Dermis blood vessel endothelial cell (primary cell): ENCODE measurements around the gene SPHK2. TPM values are rescaled to one million over a fixed set of nuclear protein-coding genes. Genes with fewer than 3 reads are reported as not detected.
"Not testable (repeated sequence)": the region's sequence is repeated elsewhere in the genome, so short reads cannot be mapped to it uniquely, and the experiment has no call there.

Experiments
- DNase-seq: peaks from one replicate; pipeline ENCODE4 v3.0.0; 2010
- total RNA-seq: library from RNA; depleted of rRNA; stranded (reverse); fragments of >200 nt; gene quantifications from 2 replicates; pipeline ENCODE4 v1.2.3, GENCODE V29; 2014

SPHK2 gene
- total RNA-seq, 1 donor from 2014 or later: 8.8 TPM

DNA sequence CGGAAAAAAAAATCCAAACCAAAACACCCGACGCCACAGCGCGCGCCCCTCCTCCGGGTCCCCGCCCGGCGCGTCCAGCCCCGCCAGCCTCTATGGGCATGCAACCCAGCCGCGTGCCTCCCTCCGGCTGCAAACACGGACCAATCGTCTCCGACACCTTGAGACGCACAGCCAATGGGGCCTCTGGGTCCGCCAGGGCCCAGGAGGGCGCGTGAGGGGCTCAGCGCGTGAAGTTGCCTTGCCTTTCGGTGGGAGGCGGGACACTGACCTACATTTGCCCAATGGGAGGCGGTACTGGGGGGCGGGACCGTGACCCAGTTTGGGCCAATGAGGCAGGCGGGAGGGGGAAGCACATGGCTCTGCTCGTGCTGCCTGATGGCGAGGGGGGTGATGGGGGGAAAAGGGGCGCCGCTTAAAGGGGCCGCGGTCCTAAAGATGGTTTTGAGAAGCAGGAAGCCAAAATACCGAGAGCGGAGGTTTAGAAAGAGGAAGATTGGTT is 18.2 kb downstream of the SPHK2 start:
- DNase-seq: peak; percentile 98

DNA sequence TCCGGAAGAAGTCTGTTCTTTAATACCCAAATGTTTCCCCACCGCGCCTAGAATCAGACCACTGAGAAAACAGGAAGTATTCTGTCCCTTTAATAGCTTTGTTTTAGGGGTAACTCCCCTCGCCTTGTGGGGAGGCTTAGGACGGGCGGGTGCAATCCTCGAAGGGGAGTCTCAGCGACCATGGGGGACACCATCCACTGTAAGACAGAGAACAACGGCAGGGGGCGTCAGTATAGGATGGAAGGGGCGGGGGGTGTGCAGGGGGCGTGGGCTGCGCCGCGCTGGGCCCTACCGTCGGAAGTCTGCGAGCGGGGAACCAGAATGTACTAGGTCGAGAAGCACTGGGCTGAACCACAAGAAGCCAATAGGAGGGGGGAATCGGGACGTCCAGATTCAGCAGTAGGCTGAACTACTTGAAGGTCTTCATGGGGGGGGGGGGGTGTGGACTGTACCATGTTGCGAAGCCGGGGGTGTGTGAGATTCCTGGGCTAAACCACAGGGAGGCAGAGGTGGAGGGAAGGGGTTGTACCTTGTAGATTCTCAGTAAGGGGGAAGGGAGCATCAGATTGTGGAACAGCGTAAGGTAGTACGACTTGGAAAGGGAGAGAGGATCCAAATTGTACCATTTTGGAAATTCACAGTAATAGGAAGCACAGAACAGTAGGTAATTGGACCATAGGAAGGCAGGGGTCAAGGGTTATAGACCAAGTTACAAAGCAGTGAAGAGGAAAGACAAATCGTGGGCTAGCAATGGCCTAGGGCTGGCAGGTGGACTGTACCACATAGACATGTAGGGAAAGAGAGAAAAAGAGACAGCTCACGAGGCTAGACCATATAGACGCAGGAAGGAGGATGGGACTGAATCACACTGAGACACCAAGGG is 18.9 kb downstream of the SPHK2 start:
- DNase-seq: peak; percentile 96

DNA sequence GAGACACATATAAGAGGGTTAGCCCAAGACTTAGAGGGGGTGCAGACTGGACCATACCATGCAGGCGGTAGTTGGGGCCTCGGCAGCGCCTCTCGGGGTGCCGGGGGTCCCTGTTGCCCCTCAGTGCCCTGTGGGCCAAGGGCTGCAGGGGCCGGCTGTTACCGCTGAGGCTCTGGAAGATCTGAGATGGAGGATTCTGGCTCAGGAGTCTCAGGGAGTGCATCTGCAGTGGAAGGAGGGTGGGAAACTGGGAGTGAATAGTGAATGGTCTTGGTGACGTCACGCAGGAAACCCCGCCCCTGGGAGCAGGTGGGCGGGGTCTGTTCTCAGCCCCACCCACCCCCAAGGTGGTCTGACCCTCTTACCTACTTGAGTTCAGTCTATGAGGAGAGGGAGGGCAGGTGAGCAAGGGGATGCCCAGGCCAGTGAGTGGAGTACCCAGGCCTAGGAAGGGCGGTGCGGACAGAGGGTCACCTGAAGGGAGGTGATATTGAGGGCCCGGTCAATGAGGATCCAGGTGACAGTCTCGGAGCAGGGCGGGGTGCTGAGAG is 19.6 kb downstream of the SPHK2 start:
- DNase-seq: peak; percentile 23

DNA sequence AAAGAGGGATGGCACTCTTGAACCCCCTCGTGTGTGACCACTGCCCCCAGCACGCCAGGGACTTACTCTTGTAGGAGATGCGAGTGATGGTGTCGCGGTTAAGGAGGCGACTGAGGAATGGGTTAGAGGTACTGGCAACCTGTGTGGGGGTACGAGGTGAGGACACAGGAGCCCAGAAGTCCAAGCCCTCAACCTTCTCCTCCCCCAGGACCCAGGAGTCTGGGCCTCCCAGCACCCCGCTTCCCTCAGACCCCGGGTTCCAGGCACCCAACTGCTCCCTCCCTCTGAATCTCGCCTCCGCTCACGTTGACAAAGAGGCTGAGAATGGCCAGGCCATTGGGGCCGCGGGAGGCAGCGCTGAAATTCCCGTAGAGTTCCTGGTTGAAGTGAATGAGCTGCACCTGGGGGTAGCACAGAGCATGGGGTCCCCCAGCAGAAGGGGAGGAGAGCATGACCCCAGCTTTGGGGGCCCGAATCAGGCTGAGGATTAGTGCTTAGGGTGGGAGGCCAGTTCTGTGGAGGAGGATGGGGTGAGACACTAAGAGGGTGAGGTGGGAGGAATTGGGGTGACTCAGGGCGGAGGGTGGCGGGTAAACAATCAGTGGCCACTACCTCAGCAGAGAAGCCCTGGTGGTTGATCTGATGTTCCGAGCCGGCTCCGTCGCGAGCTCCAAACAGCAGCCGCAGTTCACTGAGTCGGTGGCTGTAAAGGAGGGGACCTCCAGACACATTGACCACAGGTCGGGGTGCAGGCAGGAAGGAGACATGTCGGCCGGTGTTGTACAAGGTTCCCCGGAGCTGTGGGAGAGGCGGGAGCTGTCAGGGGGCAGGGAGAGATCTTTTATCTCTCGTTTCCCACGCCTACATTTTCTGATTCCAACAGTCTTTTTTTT is 20.4 kb downstream of the SPHK2 start:
- no peak for DNase-seq

DNA sequence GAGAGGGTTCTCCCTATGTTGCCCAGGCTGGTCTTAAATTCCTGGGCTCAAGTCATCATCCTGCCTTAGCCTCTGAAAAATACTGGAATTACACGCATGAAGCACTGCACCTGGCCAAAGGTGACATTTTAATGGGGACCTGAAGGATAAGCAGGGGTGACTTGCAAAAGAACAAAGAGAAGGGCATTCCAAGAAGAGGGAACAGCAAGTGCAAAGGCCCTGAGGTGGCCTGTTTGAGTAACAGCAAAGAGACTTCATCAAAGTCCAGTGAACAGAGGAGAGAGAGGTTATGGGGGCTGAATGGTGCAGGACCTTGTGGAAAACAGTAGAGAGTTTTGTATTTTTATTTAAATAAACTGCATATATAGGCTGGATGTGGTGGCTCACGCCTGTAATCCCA is 22.5 kb downstream of the SPHK2 start:
- no peak for DNase-seq

DNA sequence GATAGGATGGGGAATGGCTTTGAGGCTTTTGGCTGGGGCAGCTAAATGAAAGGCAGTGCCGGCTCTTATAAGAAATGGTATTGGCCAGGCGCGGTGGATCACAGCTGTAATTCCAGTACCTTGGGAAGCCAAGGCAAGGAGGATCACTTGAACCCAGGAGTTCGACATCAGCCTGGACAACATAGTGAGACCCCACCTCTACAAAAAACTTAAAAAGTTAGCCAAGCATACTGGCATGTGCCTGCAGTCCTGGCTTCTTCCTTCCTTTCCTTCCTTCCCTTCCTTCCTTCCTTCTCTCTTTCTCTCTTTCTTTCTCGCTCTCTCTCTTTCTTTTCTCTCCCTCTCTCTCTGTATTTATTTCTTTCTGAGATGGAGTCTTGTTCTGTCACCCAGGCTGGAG is 23.6 kb downstream of the SPHK2 start:
- DNase-seq: no peak

DNA sequence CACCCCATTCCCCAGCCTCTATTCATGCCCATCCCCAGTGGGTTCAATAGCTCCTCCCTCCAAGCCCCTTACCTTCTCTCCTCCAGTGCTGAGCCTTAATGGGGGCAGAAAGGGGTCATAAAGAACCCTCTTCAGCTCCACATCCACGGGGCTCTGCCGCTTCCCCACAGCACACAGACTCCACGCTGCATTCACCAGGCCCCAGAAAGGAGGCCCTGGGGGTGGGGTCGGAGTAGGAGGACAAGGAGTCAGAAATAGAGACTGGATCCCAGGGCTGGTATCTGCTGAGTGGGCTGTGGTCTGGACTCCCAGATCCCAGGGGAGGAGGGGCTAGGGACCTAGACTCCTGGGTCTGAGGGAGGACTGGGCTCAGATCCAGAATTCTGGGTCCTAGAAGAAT is 25.0 kb downstream of the SPHK2 start:
- DNase-seq: no peak

DNA sequence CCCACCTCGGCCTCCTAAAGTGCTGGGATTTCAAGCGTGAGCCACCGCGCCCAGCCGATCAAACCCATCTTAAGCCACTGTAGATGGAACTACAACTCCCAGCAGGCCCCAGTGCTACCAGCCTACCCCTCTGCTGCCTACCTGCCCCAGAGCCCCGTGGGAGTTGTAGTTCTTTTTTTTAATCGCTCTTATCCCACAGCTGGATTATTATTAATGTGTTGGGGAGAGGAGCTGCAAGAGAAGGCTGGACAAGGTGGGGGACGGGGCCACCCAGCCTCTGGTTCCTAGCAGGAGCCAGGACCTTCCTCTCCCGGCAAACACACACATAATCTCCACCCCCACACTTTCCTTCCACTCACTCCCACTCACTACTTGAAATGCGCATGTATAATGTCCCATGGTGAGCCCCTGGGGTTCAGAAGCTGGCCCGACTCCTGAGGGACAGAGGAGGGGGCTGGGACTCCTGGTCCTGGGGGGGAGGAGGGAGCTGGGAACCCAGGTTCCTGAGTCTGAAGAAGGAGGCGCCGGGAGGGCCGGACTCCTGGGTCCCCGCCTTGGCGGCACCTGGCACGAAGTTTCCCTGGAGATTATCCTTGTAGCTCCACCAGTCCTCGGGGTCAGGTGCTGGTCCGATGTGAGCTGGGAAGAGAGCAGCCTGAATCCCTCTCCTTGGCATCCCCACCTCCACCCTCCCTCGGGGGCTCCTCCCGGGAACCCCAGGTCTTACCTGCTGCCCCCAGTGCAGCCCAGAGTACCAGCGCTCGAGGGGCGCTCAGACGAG is 25.7 kb downstream of the SPHK2 start:
- peak; percentile 80 for DNase-seq

DNA sequence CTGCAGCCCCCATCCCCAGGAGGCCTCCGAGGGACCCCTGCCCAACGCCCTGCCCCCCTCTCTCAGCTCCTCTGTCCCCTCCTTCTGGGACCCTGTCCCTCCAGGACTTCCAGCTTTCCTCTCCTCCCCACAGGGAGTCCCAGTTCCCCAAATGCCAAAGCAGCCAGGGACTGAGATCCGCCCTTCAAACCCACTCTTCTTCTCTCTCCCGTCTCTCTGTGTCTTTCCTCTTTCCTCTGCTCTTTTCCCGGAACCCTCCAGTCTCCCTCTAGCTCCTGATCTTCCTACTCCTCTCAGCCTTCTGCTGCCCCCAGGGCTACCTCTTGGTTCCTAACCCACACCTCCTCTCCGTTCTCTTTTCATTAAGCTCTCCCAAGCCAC is 26.3 kb downstream of the SPHK2 start:
- DNase-seq: no peak

DNA sequence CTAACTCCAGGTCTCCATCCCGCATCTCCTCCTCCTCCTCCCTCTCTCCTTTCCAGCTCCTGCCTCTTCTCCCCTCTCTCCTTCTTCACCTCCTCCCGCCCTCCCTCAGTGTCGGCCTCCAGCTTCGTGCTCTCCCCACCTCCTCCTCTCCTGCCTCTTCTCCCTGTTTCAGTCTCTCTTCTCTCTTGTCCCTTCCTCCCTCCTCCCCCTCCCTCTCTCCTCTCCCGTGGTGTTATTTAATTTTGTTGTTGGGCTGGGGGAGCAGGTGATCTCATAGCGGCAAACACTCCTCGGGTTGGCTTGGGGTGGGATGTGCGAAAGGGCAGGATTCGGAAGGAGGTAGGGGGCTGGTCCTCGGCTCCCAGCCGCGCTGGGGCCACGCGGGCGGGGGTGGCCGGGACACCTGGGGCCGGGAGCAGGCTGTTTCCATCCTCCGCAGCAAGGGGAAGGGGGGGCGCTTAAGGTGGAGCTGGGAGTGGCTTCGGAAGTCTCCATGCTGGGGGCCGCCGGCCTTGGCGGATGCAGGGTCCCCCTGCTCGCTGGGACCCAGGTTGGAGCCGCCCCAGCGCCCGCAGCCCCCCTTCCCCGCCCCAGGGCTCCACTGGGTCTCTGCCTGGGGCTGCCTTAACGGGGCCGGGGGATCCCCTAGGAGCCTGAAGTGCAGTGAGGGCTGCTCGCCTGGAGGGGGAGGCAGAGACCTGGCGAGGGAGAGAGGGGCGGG is 26.9 kb downstream of the SPHK2 start, which contains the start of gene CA11:
Gene CA11 (minus strand): TSS at position 187 of the 721 bp plus-strand sequence. CDS start 555 bp downstream, outside the sequence.
- DNase-seq: peak; percentile 89

DNA sequence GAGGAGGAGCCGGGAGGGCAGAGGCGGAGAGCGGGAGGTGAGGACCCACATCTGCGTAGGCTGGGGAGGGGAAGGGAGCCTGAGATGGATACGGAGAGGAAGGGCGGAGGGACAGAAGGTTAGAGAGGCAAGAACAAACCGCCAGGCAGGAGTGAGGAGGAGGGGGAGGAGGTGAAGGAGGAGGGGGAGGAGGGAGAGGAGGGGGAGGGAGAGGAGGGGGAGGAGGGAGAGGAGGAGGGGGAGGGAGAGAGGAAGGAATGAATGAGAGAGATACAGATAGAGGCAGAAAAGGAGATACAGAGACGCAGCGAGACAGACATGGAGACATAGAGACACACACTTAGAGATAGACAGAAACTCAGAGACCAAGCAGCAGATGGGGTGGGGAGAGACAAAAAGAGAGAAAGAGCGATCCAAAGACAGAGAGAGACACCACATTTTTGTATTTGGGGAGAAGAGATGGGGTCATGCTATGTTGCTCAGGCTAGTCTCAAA is 27.5 kb downstream of the SPHK2 start:
- DNase-seq: no peak

DNA sequence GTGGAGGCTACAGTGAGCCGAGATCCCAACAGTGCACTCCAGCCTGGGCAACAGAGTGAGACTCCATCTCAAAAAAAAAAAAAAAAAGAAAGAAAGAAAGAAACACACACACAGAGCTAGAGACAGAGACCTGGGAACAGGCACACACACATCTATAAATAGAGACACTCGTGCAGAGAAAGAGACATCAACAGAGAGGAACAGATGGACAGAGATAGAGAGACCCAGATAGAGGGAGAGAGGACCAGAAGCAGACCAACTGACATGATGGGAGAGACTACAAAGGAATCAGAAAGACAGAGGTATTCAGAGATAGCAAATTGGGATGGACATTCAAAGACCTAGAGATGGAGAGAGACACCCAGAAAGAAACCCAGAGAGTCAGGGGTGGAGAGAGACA is 28.8 kb downstream of the SPHK2 start:
- DNase-seq: no peak

DNA sequence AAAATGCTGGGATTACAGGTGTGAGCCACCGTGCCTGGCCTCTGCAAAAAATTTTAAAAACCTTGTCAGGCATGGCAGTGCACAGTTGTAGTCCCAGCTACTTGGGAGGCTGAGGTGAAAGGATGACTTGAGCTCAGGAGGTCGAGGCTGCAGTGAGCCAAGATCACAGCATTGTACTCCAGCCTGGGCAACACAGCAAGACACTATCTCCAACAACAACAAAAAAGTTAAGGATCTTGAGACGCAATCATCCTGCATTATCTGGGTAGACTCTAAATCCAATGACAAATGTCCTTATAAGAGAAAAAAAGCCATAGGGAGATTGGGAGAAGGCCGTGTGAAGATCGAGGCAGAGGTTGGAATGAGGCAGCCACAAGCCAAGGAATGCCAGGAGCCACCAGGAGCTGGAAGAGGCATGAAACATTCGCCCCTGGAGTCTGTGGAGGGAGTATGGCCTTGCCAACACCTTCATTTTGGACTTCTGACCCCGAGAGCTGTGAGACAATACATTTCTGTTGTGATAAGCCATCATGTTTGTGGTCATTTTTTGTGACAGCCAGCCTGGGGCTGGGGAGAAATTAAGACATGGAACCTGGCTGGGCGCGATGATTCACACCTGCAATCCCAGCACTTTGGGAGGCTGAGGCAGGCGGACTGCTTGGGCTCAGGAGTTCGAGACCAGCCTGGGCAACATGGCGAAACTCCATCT is 31.8 kb downstream of the SPHK2 start:
- DNase-seq: no peak

DNA sequence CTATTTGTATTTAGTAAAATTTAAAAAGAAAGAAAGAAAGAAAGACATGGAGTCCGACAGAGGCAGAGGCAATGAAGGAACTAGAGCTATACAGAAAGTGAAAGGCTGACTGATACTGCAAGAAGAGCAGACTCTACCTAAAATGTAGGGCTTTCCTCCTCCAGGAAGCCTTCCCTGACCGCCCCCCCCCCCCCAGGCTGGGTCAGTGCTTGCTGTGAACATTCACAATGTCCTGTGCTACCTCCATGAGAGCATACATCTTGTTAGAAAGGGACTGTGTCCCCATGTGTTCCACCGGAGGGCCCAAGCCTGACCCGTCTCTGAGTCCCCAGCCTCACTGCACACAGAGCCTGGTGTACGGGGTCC is 32.4 kb downstream of the SPHK2 start:
- no peak for DNase-seq

DNA sequence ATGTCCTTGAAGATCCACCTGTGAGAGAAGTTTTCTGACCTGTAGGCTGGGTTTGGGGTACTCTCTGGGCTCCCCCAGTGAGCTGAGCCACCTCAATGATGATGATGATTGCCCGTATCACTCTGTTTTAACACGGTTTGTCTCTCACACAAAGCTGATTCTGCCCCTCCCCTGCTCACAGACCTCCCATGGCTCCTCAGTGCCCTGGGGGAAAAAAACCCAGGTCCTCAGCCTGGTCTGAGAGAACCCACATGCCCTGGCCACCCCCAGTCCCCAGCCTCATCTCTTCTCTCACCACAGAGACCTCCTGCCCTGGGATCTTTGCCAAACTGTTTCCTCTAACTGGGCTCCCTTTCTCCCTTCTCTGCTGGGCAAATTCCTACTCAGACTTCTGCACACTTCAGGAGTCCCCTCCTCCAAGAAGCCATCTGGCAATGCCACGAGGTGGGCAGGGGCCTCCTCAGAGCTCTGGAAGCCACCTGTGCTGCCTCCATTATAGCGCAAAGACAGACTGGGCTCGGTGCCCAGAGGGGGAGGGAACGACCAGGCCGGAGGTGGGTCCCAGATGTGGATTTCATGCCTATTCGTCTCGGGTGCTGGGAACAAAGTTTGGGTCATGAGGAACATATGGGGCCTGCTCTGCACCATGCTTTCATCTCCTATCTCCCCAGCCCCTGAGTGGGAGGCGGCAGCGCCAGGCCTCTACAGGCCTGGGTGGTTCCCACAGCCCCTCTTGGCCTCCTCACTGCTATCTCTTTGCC is 35.2 kb downstream of the SPHK2 start:
- DNase-seq: no peak

DNA sequence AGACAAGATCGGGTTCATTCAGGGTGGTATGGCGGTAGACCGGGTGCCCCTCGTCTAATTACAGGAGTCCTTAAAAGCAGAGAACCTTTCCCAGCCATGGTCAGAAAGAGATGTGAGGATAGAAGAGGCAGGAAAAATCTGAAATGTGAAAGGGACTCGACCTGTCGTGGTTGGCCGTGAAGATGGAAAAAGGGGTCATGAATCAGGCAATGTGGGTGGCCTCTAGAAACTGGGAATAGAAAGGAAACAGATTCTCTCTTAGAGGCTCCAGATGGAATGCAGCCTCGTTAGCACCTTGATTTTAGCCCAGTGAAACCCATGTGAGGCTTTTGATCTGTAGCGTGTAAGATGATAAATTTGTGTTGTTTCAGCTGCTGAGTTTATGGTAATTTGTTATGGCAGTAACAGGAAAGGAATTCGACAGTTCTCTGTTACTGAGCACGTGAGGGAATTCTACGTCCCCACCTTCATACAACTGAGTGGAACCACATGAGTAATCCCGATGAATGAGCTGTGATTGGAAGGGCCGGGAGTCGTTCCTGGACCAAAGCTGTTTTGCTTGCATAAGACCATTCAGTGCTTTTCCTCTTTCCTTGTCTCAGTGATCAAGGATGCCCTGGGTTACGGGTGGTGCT is 37.7 kb downstream of the SPHK2 start:
- peak; percentile 77 for DNase-seq

DNA sequence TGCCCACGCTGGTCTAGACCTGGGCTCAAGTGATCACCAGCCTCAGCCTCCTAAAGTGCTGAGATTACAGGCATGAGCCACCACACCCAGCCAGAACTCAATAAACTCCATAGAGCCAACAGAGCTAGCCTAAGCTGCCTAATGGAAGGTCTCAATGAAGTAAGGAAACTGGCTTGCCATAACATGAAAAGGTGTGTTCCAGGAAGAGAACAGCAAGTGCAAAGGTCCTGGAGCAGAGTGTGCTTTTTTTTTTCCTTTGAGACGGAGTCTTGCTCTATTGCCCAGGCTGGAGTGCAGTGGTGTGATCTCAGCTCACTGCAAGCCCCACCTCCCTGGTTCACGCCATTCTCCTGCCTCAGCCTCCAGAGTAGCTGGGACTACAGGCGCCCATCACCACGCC is 38.5 kb downstream of the SPHK2 start:
- not testable (repeated sequence) for DNase-seq

DNA sequence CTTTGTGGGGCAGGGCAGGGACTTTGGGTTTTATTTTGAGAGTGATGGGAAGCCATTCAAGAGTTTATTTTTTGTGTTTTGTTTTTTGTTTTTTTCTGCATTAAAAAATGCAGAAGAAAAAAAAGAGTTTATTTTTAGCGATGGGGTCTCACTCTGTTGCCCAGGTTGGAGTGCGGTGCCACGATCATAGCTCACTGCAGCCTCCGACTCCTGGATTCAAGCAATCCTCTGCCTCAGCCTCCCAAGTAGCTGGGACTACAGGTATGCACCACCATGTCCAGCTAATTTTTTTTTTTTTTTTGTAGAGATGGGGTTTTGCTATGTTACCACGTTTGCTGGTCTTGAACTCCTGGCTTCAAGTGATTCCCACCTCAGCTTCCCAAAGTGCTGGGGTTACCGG is 39.2 kb downstream of the SPHK2 start:
- DNase-seq: no peak

DNA sequence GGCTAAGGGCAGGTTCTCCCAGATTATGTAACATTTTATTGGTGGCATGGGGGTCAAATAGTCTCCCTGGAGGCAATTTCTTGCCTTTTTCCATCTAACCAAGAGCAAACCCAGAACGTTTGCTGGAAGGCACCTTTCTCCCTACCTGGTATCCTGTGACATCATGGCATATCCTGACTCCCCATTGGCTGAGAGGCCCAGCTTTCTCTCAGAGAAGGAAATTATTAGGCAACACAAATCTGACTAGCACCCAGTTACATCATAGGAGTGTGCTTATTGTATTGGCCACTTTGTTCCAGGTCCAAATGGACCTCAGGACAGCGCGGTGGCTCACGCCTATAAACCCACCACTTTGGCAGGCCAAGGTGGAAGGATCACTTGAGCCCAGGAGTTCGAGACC is 40.5 kb downstream of the SPHK2 start:
- DNase-seq: no peak
